Endodermal cell (in vitro differentiated cells): Measurements from ENCODE around the gene FBXL17. TPM values are rescaled to one million over a fixed set of nuclear protein-coding genes. Genes with fewer than 3 reads are reported as not detected.

Source experiments
- DNase-seq: peaks from one replicate; pipeline ENCODE4 v3.0.0-alpha.2; 2017
- H3K27ac ChIP-seq: 2 replicates; pipeline ENCODE4 v1.5.1; 2013; ENCODE audit warnings: mild to moderate bottlenecking, low read depth, low read length, moderate library complexity
- H3K27me3 ChIP-seq: 2 replicates; pipeline ENCODE4 v1.6.1; 2013; ENCODE audit warnings: mild to moderate bottlenecking, low read length, moderate library complexity; ENCODE audit not compliant: insufficient read depth, control insufficient read depth, poor library complexity, severe bottlenecking
- H3K36me3 ChIP-seq: 2 replicates; pipeline ENCODE4 v1.7.0; 2013; ENCODE audit warnings: mild to moderate bottlenecking, low read length, moderate library complexity; ENCODE audit not compliant: control insufficient read depth, insufficient read depth
- H3K4me1 ChIP-seq: one replicate; pipeline ENCODE4 v1.7.0; 2013; ENCODE audit warnings: low read length; ENCODE audit not compliant: control insufficient read depth, insufficient read depth
- H3K4me3 ChIP-seq: 2 replicates; pipeline ENCODE4 v1.5.1; 2013; ENCODE audit warnings: mild to moderate bottlenecking, low read length, moderate library complexity
- H3K9ac ChIP-seq: 2 replicates; pipeline ENCODE4 v1.6.1; 2013; ENCODE audit warnings: mild to moderate bottlenecking, low read length, moderate library complexity; ENCODE audit not compliant: poor library complexity, severe bottlenecking; ENCODE audit errors: extremely low read depth
- H3K9me3 ChIP-seq: 2 replicates; pipeline ENCODE4 v1.6.1; 2013; ENCODE audit warnings: mild to moderate bottlenecking, low read length, moderate library complexity; ENCODE audit not compliant: control insufficient read depth
- H3K27ac Mint-ChIP-seq: 2 replicates; pipeline ENCODE4 v1.8.0; 2020; ENCODE audit warnings: mixed read lengths
- H3K27me3 Mint-ChIP-seq: 2 replicates; pipeline ENCODE4 v1.8.0; 2021; ENCODE audit warnings: mild to moderate bottlenecking, mixed read lengths; ENCODE audit not compliant: insufficient read depth
- H3K36me3 Mint-ChIP-seq: 2 replicates; pipeline ENCODE4 v1.8.0; 2020; ENCODE audit warnings: low read depth, mixed read lengths
- H3K4me1 Mint-ChIP-seq: 2 replicates; pipeline ENCODE4 v1.8.0; 2020; ENCODE audit warnings: mixed read lengths
- H3K4me3 Mint-ChIP-seq: 2 replicates; pipeline ENCODE4 v1.8.0; 2020; ENCODE audit warnings: mild to moderate bottlenecking, moderate library complexity, mixed read lengths
- H3K9me3 Mint-ChIP-seq: 2 replicates; pipeline ENCODE4 v1.8.0; 2020; ENCODE audit warnings: mild to moderate bottlenecking, mixed read lengths
- CTCF ChIP-seq: fragments of 200-600 bp; sonication (generic); conservative IDR thresholded peaks from 2 replicates; pipeline ENCODE4 v1.5.0; 2021; ENCODE audit warnings: antibody characterized with exemption, mild to moderate bottlenecking
- WGBS, 2 experiments: methylation state at CpG; one replicate each; pipeline versions ENCODE4 v1.1.5 to v1.1.7; 2013; ENCODE audit warnings: missing lambda C conversion rate in 2 of 2, mixed read lengths in 1 of 2; ENCODE audit not compliant: insufficient coverage in 1 of 2, insufficient read length in 1 of 2; 5-methylcytosine and 5-hydroxymethylcytosine counted together
- total RNA-seq, 2 donors: library from RNA; stranded (reverse); fragmentation: NEBNext Ultra II Directional in 1 of 2; extraction: Animal tissue kit (Norgen Biotek cat#: 25700) in 1 of 2; gene quantifications; 2 replicates in 1 of 2; 3 replicates in 1 of 2; pipeline ENCODE4 v1.2.1, GENCODE V29; 2021

Gene FBXL17
- total RNA-seq, 2 donors from 2014 or later: 7.4 to 8.6 TPM

- H3K36me3 Mint-ChIP-seq: no peaks in the 10 kb centered on the region
- Histone ChIP-seq H3K9me3 (no peaks in the 10 kb centered on the region), H3K27ac (no peak overlapping the region), H3K4me3 (no peak overlapping the region), H3K9ac (no peak overlapping the region), H3K27me3 (no peaks in the 10 kb centered on the region), H3K36me3 (no peaks in the 10 kb centered on the region), H3K4me1 (no peaks in the 10 kb centered on the region)
- H3K27ac Mint-ChIP-seq: no peak overlapping the region
- peak; percentile 41 for TF ChIP-seq CTCF
- WGBS, 2 experiments: 82 to 84% methylated on average over 10 to 13 of the region's 13 CpGs
- H3K9me3 Mint-ChIP-seq: no peaks in the 10 kb centered on the region
- no peak overlapping the region for H3K4me3 Mint-ChIP-seq
- peaks cover 18% of the 10 kb centered on the region for H3K4me1 Mint-ChIP-seq
- no peak for DNase-seq
- H3K27me3 Mint-ChIP-seq: peaks cover 10% of the 10 kb centered on the region
These were observed 550.1 kb downstream of the FBXL17 start for GRCh38 chr5:107831612-107832395.

- WGBS, 2 experiments: 67 to 78% methylated on average over 3 to 6 of the region's 6 CpGs
- H3K9me3 Mint-ChIP-seq: no peaks in the 10 kb centered on the region
- no peak overlapping the region for H3K27ac Mint-ChIP-seq
These were observed 551.1 kb downstream of the FBXL17 start for GRCh38 chr5:107830750-107831149.

GRCh38 chr5:107826311-107827000 is 555.4 kb downstream of the FBXL17 start:
- peaks cover 27% of the 10 kb centered on the region for H3K4me1 Mint-ChIP-seq
- H3K9me3 Mint-ChIP-seq: peaks cover 17% of the 10 kb centered on the region
- Histone ChIP-seq H3K9me3 (peaks cover 23% of the 10 kb centered on the region), H3K4me1 (peaks cover 7% of the 10 kb centered on the region), H3K27me3 (no peaks in the 10 kb centered on the region), H3K27ac (no peak overlapping the region), H3K4me3 (no peak overlapping the region), H3K9ac (peak overlapping the region; percentile 1), H3K36me3 (no peaks in the 10 kb centered on the region)
- DNase-seq: peak; percentile 83
- TF ChIP-seq CTCF: no peak
- H3K27ac Mint-ChIP-seq: peak overlapping the region; percentile 90
- peaks cover 10% of the 10 kb centered on the region for H3K36me3 Mint-ChIP-seq
- 39 to 49% methylated on average over 5 to 6 of the region's 6 CpGs for WGBS, 2 experiments
- H3K4me3 Mint-ChIP-seq: no peak overlapping the region
- H3K27me3 Mint-ChIP-seq: peaks cover 1% of the 10 kb centered on the region

More at GRCh38 chr5:107830750-107831149, 551.1 kb downstream of the FBXL17 start:
- Histone ChIP-seq H3K9me3 (no peaks in the 10 kb centered on the region), H3K27ac (no peak overlapping the region), H3K36me3 (no peaks in the 10 kb centered on the region), H3K27me3 (no peaks in the 10 kb centered on the region), H3K4me3 (no peak overlapping the region), H3K4me1 (peaks cover under 1% of the 10 kb centered on the region), H3K9ac (no peak overlapping the region)
- Mint-ChIP-seq H3K27me3 (peaks cover 10% of the 10 kb centered on the region), H3K36me3 (no peaks in the 10 kb centered on the region), H3K4me3 (no peak overlapping the region), H3K4me1 (peaks cover 28% of the 10 kb centered on the region)
- no peak for TF ChIP-seq CTCF
- no peak for DNase-seq
